ENCODE results near the gene CBR4.
A peak's percentile ranks its signal among the peaks of the same experiment; 100 is the strongest.
"Not testable (repeated sequence)": the region's sequence is repeated elsewhere in the genome, so short reads cannot be mapped to it uniquely, and the experiment has no call there.

CBR4 gene

DNA sequence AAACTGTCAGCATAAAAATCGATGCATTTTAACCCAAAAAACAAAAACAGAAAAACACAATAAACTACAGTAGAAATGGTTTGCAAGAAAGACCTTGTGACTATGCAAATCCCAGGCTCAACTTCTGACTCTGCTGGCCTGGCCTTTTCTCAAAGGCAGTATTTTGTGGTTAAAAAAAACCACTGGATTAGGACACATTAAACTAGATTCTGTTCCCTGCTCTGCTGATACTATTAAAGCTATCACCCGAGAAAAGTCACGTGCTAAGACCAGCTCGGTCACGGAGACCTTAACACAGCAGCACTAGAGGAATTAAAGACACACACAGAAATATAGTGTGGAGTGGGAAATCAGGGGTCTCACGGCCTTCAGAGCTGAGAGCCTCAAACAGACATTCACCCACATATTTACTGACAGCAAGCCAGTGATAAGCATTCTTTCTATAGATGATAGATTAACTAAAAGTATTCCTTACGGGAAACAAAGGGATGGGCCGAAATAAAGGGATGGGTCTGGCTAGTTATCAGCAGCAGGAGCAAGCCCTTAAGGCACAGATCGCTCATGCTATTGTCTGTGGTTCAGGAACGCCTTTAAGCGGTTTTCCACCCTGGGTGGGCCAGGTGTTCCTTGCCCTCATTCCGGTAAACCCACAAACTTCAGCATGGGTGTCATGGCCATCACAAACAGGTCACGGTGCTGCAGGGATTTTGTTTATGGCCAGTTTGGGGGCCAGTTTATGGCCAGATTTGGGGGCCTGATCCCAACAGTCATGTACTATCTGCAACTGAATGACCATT lies 16.1 kb downstream of the CBR4 start:
- ATAC-seq (replicated peaks) (no peak), DNase-seq (no peak)
- Mint-ChIP-seq H3K27me3 (no peaks in the 10 kb centered on the region), H3K9me3 (no peaks in the 10 kb centered on the region), H3K36me3 (peaks cover 3 to 11% of the 10 kb centered on the region in 2 donors), H3K27ac (no peak overlapping the region), H3K4me3 (no peak overlapping the region), H3K4me1 (peaks cover 0 to 8% of the 10 kb centered on the region in 2 donors)

DNA sequence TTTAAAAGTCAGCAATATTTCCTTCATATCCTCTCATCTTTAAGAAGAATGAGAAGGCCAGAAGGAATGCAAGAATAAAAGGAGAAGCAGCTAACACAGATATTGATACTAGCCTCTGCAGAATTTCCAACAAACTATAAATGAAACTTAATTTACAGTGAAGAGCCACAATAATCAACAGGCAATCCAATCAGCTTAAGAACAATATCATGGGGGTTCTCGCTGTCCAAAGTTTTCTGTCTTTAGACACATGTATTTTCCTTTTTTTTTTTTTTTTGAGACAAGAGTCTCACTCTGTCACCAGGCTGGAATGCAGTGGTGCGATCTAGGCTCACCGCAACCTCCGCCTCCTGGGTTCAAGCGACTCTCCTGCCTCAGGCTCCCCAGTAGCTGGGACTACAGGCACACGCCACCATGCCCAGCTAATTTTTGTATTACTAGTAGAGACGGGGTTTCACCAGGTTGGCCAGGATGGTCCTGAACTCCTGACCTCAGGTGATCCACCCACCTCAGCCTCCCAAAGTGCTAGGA lies 17.0 kb downstream of the CBR4 start:
- not testable (repeated sequence) for H3K4me1 Mint-ChIP-seq; DNase-seq; H3K9me3 Mint-ChIP-seq; ATAC-seq (replicated peaks); H3K27ac Mint-ChIP-seq; H3K36me3 Mint-ChIP-seq; H3K27me3 Mint-ChIP-seq; H3K4me3 Mint-ChIP-seq

DNA sequence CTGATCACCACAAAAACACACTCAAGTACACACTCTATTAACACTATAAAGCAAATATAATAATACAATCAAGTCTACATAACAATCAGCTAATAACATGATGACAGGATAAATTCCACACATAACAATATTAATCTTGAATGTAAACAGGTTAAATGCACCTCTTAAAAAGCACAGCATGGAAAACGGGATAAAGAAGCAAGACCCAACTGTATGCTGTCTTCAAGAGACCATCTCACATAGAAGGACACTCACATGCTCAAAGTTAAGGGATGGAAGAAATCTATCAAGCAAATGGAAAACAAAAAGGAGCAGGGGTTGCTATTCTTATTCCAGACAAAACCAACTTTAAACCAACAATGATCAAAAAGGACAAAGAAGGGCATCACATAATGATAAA lies 28.1 kb downstream of the CBR4 start:
- Mint-ChIP-seq H3K27ac (no peak overlapping the region), H3K4me3 (no peak overlapping the region), H3K4me1 (no peaks in the 10 kb centered on the region), H3K9me3 (peaks cover 23 to 28% of the 10 kb centered on the region in 2 donors), H3K27me3 (no peaks in the 10 kb centered on the region), H3K36me3 (peaks cover 59 to 60% of the 10 kb centered on the region in 2 donors)
- no peak for DNase-seq
- ATAC-seq (replicated peaks): no peak

DNA sequence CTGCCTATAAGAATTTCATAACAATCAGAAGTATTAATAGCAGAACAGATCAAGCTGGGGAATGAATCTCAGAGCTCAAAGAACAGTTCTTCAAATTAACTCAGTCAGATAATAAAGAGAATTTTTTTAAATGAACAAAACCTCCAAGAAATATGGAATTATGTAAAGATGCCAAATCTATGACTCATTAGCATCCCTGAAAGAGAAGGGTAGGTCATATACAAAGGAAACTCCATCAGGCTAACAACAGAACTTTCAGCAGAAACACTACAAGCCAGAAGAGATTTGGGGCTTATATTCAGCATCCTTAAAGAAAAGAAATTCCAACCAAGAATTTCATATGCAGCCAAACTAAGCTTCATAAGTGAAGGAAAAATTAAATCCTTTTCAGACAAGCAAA lies 28.6 kb downstream of the CBR4 start:
- H3K36me3 Mint-ChIP-seq: peaks cover 59 to 60% of the 10 kb centered on the region in 2 donors
- H3K4me1 Mint-ChIP-seq: no peaks in the 10 kb centered on the region

DNA sequence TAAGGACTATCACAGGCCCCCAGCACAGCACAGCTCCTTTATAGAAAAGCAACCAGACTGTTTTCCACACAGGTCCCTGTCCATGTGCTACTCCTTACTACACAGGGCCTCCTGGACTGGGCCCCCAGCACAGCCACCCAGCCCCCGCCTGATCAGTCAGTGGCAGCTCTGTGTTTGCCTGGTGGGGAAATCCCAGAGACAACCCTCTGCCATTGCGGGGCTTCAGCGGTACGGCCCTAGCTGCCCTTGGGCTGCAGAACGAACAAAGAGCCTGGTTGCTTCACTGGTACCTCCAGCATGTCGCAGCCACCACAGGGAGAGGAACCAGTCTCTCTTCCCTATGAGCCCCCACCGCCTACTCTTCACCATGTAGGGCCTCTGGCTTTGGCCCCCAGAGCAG lies 30.7 kb downstream of the CBR4 start:
- H3K9me3 Mint-ChIP-seq: peaks cover 22 to 23% of the 10 kb centered on the region in 2 donors
- no peaks in the 10 kb centered on the region for H3K4me1 Mint-ChIP-seq
- H3K27ac Mint-ChIP-seq: no peak overlapping the region

More for the DNA sequence above, 28.6 kb downstream of the CBR4 start:
- H3K9me3 Mint-ChIP-seq: peaks cover 23 to 28% of the 10 kb centered on the region in 2 donors
- ATAC-seq (replicated peaks) (no peak), DNase-seq (no peak)
- H3K4me3 Mint-ChIP-seq: no peak overlapping the region
- no peak overlapping the region for H3K27ac Mint-ChIP-seq
- H3K27me3 Mint-ChIP-seq: no peaks in the 10 kb centered on the region

DNA sequence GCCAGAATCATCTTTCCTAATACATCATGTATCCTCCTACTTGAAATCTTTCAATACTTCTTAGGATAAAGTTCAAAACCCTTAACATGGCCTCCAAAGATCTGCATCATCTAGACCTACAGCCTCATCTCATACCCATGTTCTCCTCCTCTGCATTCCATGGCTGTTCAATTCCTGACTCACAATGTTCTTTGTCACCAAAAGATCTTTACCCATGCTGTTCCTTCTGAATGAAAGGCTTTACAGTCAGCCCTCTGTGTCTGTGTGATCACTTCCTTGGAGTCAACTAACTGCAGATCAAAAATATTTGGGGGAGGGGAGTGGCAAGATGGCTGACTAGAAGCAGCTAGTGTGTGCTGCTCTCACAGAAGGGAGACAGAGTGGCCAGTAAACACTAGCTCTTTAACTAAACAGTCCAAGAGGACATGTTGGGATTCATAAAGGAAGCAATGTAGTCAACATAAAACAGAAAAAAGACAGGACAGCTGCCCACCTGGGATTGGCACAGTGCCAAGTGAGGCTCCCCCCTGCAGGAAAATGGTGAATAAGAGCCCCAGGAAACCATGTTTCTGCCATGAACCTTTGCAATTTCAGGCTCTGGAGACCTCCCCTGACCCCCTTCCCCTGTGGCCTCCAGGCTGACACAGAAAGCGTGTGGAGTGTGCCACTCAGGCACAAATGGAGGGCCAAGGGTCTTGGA lies 31.9 kb downstream of the CBR4 start:
- H3K4me1 Mint-ChIP-seq: no peaks in the 10 kb centered on the region
- DNase-seq: no peak
- ATAC-seq (replicated peaks): no peak

More for the DNA sequence above, 30.7 kb downstream of the CBR4 start:
- ATAC-seq (replicated peaks) (no peak), DNase-seq (no peak)
- Mint-ChIP-seq H3K27me3 (no peaks in the 10 kb centered on the region), H3K36me3 (peaks cover 43 to 46% of the 10 kb centered on the region in 2 donors), H3K4me3 (no peak overlapping the region)

DNA sequence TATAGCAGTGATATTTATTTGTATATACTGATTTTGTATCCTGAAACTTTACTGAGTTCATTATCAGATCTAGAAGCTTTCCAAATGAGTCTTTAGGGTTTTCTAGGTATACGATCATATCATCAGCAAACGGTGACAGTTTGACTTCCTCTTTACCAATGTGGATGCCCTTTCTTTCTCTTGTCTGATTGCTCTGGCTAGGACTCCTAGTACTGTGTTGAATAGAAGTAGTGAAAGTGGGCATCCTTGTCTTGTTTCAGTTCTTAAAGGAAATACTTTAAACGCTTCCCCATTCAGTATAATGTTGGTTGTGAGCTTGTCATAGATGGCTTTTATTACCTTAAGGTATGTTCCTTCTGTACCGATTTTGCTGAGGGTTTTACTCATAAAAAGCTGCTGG lies 37.5 kb downstream of the CBR4 start:
- H3K36me3 Mint-ChIP-seq: peaks cover 8 to 10% of the 10 kb centered on the region in 2 donors
- no peak overlapping the region for H3K27ac Mint-ChIP-seq
- no peaks in the 10 kb centered on the region for H3K27me3 Mint-ChIP-seq
- DNase-seq (no peak), ATAC-seq (replicated peaks) (peak in 1 of 2 donors; percentile 36)
- H3K4me1 Mint-ChIP-seq: no peaks in the 10 kb centered on the region
- H3K9me3 Mint-ChIP-seq: peaks cover 21 to 26% of the 10 kb centered on the region in 2 donors
- H3K4me3 Mint-ChIP-seq: no peak overlapping the region

More for the DNA sequence above, 31.9 kb downstream of the CBR4 start:
- Mint-ChIP-seq H3K27me3 (no peaks in the 10 kb centered on the region), H3K9me3 (peaks cover 17 to 21% of the 10 kb centered on the region in 2 donors), H3K27ac (no peak overlapping the region), H3K36me3 (peaks cover 36 to 42% of the 10 kb centered on the region in 2 donors), H3K4me3 (no peak overlapping the region)

DNA sequence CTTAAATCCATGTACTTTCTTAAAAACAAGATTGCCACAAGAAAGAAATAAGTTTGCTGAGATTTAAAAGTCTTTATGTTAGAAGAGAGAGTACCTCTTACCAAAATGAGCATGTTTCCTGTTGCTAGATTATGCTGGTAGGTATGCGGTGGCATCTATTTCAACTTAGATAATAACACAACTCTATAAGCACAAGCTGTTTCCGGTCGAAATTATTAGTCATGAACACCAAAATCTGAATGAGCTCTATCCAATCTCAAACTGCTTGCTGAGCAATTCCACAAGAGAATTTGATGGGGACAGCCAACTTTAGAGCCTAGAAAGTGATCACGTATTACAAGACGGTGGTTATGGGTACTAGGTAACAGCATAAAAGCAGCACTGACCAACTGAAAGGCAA lies 49.3 kb downstream of the CBR4 start:
- H3K27ac Mint-ChIP-seq: no peak overlapping the region
- no peaks in the 10 kb centered on the region for H3K4me1 Mint-ChIP-seq
- no peaks in the 10 kb centered on the region for H3K27me3 Mint-ChIP-seq
- no peak overlapping the region for H3K4me3 Mint-ChIP-seq
- H3K36me3 Mint-ChIP-seq: peaks cover 9 to 20% of the 10 kb centered on the region in 2 donors
- ATAC-seq (replicated peaks): no peak
- DNase-seq: no peak
- peaks cover 4 to 6% of the 10 kb centered on the region in 2 donors for H3K9me3 Mint-ChIP-seq

DNA sequence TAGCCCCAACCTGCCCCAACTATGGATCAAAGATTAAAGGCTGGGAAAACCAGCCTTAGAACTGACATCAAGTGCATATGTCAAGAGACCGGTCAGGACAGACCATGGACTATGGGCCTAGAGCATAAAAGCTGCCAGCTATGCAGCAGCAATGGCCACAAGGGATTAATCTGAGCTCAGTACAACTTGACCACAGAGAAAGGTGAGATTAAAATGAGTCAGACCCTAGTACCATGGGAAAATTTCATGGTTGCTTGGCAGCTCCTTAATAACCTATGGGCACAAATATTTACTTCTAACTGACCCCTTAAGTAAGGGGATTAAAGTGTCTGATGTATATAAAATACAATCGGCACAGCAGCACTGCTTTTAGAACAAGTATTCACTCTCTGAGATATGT lies 54.4 kb downstream of the CBR4 start:
- H3K4me1 Mint-ChIP-seq: no peaks in the 10 kb centered on the region
- no peak overlapping the region for H3K4me3 Mint-ChIP-seq
- ATAC-seq (replicated peaks) (no peak), DNase-seq (no peak)
- H3K27ac Mint-ChIP-seq: no peak overlapping the region
- peaks cover 8 to 26% of the 10 kb centered on the region in 2 donors for H3K36me3 Mint-ChIP-seq
- H3K27me3 Mint-ChIP-seq: no peaks in the 10 kb centered on the region
- H3K9me3 Mint-ChIP-seq: peaks cover 2 to 4% of the 10 kb centered on the region in 2 donors

DNA sequence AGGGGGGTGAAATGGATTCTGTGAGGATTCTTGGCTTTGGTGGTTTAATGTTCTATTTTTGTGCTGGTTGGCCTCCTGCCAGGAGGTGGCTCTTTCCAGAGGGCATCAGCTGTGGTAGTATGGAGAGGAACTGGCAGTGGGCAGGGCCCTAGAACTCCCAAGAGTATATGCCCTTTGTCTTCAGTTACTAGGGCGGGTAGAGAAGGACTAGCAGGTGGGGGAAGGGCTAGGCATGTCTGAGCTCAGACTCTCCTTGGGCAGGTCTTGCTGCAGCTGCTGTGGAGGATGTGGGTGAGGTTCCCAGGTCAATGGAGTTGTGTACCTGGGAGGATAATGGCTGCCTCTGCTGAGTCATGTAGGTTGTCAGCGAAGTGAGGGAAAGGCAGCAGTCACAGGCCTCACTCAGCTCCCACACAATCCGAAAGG lies 57.2 kb downstream of the CBR4 start:
- DNase-seq; ATAC-seq (replicated peaks); H3K4me3 Mint-ChIP-seq; H3K4me1 Mint-ChIP-seq; H3K27ac Mint-ChIP-seq; H3K27me3 Mint-ChIP-seq: not testable (repeated sequence)
- peaks cover 8 to 15% of the 10 kb centered on the region in 2 donors for H3K9me3 Mint-ChIP-seq
- H3K36me3 Mint-ChIP-seq: peaks cover 8 to 22% of the 10 kb centered on the region in 2 donors

DNA sequence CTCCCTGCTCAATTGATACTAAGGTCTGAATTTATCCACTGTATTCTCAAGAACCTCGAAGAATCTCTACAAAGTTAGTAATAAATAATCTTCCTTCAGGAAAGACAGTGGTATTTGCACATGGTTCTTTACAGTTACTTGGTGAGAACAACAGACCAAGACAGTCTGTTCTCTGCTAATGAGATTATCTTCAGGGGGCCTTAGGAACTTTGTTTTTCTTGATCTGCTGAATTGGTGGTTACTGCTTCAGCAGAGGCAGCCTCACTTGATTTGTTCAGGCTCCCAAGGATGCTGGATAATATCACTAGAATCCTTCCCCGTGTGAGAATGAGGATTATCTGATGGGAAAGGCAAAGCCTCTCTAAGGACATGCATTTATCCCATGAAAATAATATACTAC lies 64.8 kb downstream of the CBR4 start:
- H3K36me3 Mint-ChIP-seq: peaks cover 3 to 17% of the 10 kb centered on the region in 2 donors
- H3K4me3 Mint-ChIP-seq: no peak overlapping the region
- H3K27me3 Mint-ChIP-seq: no peaks in the 10 kb centered on the region
- ATAC-seq (replicated peaks) (no peak), DNase-seq (no peak)
- H3K4me1 Mint-ChIP-seq: no peaks in the 10 kb centered on the region
- peaks cover 9 to 18% of the 10 kb centered on the region in 2 donors for H3K9me3 Mint-ChIP-seq
- H3K27ac Mint-ChIP-seq: peak overlapping the region; percentile 31

DNA sequence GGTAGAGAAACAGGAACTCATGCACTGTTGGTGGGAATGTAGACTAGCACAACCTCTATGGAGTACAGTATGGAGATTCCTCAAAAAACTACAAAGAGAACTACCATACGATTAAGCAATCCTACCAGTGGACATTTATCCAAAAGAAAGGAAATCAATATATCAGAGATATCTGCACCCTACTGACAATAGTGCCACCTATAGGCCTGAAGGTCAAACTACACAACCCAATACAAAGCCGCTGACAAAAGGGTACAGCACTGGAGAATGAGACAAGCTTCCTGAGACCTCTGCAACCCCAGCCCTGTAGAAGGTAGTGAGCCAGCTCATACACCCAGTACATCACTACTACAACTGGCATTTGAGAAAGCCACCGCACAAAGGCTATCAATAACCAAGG lies 67.1 kb downstream of the CBR4 start:
- Mint-ChIP-seq H3K4me1 (no peaks in the 10 kb centered on the region), H3K36me3 (peaks cover 24 to 30% of the 10 kb centered on the region in 2 donors), H3K9me3 (peaks cover 20 to 27% of the 10 kb centered on the region in 2 donors), H3K27ac (no peak overlapping the region), H3K4me3 (no peak overlapping the region), H3K27me3 (no peaks in the 10 kb centered on the region)
- DNase-seq: no peak
- no peak for ATAC-seq (replicated peaks)

Measured in stimulated activated naive B cell treated with anti-CD40 and anti-IgM and Interleukin-4, amounts not matched to agents 10 μg/mL and 1 μg/mL and 100 μg/mL, for 72 hours (primary cell).